SK-N-MC (cell line): ENCODE measurements around the gene RAB4A.

ENCODE experiments used
- EZH2 ChIP-seq: fragments of 200-600 bp; sonication (generic); IDR thresholded peaks from one replicate; pipeline ENCODE4 v1.6.1; 2017; ENCODE audit warnings: antibody characterized with exemption
- FOXP2 ChIP-seq: optimal IDR thresholded peaks from 2 replicates; pipeline ENCODE3; 2011; ENCODE audit warnings: mild to moderate bottlenecking, moderate library complexity; ENCODE audit not compliant: insufficient read depth; ENCODE audit errors: extremely low read length, control extremely low read depth
- POLR2AphosphoS5 ChIP-seq: IDR thresholded peaks from 2 replicates; pipeline ENCODE4 v1.6.1; 2012; ENCODE audit warnings: mild to moderate bottlenecking, low read depth, low read length, borderline replicate concordance

DNA sequence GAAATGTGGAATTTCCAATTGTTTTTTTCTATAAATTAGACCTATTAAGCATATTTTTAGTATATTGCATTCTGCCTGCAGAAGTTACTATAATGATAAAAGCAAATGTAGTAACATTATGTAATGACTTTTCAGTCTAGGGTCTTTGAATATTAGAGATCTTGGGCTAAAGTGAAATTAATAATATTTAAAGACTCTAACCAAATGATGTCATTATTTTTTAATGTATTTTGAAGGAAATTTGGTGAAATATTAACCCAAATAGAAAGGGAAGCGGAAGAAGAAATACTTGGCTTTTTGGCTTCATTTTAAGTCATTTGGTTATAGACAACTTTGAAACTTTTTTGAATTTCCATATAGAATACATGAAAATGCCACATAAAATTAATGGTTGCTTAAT is 26.8 kb downstream of the RAB4A start:
- TF ChIP-seq EZH2 (no peak), POLR2AphosphoS5 (no peak), FOXP2 (no peak)
